Activated naive CD4-positive, alpha-beta T cell treated with Interleukin-2 at 50 U/mL for 16 hours (primary cell): ENCODE measurements around the gene SEC16A.

ENCODE experiments used
- DNase-seq: peaks from one replicate; pipeline ENCODE4 v3.0.0-alpha.2; 2020

Gene SEC16A

DNA sequence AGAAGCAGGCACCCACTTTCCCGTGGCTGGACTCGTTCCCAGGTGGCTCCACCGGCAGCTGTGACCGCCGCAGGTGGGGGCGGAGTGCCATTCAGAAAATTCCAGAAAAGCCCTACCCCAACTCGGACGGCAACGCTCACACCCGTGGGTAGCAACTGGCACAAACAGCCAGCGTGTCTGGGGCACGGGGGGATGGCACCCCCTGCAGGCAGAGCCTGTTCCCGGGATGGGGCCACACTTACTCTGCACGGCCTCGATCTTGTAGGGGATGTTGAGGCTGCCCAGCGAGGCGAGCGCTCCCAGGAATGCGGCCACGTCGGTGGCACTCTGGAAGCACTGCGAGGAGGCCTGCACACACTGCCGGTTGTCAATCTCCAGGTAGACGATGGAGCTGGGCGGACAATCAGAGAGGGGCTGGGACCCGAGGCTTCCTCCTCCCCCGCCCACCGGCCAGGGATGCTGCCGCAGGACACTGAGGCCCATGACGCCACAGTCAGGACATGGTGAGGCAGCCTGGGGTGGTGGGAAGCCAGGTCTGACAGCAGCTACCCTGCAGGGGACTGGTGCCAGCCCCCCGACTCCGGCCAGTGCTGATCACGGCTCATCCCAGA, 20.2 kb upstream of the SEC16A start:
- no peak for DNase-seq

DNA sequence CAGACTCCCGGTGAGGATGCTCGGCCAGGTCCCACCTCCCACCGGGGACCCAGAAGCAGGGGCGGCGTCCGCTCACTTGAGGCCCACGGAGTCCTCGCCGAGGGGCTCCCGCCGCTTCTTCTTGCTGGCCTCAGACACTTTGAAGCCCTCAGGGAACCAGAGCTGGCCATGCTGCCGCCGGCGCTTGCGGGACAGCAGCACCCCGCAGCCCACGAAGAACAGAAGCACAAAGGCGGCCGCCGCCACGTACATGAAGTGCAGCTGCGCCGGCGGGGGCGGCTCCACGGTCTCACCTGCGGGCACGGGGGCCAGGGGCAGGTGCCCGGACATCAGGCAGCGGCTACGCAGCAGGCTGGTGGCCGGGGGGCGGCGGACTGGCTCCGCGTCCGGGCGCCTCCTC, 19.4 kb upstream of the SEC16A start:
- no peak for DNase-seq

DNA sequence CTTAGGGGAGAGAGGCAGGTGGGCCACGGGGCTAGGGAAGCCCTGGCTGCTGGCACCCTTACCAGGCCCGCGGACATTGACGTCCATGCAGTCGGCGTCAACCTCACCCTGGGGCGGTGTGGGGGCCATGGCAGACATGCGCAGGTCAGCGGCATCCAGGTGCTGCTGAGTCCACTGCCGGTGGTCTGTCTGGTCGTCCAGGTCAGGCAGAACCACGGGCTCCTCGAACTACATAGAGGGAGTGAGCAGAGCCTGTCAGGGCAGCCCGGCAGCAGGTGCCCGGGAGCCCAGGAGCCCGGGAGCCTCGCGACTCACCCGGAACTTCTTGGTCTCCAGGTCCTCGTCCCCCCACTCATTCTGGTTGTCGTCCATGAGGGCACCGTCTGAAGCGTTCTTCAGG, 18.8 kb upstream of the SEC16A start:
- no peak for DNase-seq

DNA sequence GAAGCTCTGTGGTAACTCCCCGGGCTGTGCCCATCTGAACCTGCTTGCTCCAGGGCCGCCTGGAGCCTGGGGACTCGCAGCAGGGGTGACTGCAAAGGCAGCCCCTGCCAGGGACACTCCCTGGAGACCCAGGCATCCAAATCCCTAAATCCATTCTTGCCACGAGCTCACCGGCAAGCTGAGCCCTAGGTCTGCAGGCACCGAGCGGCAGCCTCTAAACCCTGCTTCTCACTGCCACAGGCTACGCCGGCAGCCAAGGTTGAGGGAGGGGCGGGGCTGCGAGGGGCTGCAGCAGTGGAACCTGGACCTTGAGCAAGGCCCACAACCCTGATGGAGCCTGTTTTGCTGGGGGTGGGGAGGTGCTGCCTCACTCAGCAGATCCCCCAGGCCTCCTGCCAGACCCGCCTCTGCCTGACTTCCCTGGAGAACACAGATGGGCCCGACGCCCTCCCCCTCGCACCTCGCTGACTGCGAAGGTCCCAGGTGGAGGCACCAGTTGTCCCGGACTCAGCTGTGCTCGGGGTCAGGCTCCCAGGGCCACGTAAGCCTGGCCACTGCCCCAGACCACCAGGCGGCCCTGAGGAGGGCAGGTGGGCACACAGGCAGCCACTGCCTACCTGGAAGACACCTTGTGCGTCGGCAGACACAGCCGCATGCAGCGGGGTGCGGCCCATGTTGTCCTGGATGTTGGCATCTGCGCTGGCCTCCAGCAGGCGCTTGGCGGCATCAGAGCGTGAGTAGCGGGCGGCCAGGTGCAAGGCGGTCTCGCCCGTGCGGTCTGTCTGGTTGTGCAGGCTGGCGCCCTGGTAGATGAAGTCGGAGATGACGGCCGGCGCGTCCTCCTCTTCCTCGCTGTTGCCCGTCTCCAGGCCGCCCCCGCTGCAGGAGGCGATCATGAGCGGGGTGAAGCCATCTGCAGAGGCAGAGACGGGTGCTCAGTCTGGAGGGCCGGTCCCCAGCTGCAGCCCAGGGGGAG, 17.4 kb upstream of the SEC16A start:
- no peak for DNase-seq

DNA sequence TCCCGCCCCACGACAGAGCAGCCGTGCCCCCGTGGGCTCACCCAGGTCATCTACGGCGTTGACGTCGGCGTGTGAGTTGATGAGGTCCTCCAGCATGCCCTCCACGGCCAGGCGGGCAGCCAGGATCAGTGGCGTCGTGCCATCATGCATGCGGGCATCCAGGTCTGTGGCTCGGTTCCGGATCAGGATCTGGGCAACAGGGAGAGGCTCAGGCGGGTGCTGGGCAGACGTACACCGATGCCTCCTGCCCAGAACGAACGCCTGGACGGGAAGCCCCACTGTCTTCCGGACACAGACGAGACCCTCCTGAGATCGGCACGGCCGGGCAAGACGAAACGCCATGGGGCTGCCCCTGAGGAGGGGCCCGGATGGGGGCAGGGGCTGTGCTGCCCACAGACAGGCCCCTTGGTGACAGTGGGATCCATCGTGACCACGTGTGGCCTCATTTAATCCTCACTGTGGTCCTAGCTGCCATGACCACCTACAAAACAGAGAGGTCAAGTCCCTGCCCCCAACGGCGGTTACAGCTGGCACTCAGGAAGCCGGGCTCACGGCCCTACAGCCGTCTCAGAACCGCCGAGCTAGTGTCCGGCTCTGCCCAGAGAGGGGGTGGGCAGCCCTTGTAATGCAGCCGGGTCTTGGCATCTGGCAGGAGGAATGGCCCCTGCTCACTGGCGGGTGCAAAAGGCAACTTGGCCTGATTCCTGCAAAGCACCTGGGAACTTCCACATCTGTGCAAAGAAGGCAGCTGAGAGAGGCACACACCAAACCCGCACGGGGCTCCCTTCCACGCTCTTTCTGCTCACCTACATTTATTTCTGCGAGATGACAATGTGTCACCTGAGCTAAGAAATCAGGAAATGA, 16.5 kb upstream of the SEC16A start:
- no peak for DNase-seq

DNA sequence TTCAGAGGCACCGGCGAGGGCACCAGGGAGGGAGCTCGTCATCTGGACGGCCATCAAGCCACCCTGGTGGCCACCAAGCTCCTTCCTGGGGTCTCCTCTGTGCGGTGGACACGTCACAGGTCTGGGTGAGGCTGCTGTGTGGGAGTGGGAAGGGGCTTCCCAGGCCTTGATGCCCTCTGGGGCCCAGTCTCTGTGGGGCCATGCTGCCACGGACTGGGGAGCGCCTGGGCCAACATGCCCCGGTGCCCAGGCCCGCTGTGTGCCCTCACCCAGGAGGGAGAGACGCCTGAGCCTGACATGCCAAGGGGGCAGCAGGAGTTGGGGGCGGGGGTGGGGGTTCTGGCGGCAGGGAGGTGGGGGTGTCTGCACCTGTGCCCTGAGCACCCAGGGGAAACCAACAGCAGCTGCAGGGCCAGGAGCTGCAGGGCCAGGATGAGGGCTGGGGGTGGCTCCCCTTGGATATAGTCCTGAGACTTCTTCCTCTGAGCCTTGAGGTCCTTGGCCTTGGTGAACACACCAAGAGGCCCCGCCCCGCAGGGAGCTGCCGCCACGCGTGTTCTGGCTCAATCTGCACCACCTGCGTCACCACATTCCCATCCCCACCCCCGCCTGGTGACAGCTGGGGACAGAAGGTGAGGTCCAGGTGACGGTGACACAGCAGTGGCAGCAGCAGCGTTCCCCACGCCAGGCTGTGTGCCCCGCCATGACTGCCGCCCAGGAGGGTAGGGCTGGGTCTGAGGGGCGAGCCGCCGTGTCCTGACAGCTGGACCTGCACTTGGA, 15.3 kb upstream of the SEC16A start:
- no peak for DNase-seq

DNA sequence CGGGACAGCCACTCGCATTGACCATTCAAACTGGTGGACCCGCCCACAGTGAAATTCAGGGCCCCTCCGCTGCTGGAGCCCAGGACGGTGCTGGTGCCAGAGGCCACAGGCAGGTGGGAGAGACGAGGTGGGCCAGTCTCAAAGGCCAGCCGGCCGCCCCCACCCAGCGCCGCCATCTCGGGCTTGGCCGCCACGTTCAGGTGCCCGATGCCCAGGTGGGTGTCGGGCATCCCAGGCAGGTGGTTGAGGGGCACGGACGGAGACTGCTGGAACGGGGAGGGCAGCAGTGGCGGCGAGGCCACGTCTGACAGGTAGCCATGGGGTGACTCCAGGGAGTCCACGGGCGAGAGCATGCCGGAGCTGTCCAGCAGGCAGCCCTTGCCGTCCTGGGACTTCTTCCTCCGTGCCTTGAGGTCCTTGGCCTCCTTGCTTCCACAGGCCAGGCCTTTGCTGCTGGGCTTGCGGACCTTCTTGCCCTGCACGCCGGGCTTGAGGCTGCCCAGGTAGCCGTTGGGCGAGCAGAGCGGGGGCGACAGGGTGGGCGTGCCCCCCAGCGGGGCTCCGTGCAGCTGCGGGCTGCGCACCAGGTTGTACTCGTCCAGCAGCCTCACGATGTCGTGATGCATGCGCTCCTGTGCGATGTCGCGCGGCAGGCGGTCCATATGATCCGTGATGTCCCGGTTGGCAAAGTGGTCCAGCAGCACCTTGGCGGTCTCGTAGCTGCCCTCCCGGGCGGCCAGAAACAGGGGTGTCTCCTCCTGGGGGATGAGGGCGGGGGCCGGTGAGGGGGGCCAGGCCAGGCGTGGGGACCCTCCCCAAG, 14.2 kb upstream of the SEC16A start:
- no peak for DNase-seq

DNA sequence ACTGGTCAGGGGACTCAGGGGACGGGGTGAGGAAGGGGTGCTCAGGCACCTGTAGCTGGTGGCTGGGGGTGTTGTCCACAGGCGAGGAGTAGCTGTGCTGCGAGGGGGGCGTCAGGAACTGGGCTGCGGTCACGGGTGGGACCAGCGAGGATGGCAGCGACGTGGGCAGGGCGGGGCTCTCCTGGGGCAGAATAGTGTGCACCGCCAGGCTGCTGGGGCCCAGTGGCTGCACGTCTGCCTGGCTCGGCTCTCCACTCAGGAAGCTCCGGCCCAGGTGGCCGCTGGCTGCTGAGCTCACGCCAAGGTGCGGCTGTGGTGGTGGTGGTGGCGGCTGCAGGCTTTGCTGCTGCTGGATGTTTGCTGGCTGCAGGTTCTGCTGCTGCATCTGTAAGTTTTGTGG, 13.3 kb upstream of the SEC16A start:
- DNase-seq = no peak

DNA sequence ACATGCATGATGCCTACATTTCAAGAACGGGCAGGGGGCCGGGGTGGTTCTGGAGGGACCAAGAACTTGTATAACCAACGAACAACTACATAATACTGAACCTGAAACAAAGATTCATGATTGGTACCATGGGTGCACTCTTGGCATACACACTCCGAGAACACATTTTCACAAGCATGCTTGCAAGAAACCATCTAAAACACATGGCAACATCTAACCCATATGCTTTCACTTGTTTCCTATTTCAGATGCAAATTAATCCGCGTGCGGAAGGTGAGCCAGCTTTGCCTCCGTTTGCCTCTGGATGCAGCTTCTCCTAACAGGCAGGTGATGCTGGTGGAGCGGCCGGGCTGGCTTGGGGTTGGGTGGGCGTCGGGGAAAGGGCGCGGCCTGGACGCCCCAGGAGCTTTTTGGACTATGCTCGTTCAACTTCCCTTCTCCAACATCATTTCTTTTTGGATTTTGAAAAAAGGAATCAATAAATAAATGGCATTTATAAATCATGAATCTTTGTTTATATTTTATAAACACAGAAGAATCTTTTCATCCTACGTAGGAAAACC, 12.5 kb upstream of the SEC16A start:
- DNase-seq = no peak

DNA sequence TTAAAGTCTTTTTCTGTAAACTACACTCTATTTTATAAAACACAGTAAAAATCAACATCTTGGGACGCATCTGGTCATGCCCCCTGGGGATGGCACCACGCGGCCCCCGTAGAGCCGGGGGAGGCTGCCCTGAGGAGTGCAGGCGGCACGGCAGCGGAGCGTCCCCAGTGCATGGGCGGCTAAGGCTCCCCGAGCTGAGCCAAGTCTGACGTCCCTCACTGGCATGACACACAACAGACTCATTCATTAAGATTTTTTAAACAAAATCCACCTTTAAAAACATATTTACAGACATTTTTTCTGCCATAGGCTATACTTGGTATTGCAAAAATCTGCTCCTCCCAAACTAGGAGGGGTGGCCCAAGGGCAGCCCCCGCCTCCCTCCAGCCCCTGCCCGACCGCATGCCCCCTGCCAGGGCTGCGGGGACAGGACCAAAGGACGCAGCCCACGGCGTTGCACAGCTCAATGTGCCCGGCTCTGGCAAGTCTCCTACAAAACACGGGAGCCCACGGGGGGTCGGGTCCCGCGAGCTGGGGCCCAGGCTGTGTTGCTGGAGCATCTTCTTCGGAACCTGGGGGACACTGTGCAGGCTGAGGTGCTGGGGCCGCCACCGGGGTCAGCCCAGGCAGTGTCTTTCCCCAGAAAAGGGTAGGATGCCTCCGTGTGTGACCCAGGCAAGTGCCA, 11.8 kb upstream of the SEC16A start:
- no peak for DNase-seq

DNA sequence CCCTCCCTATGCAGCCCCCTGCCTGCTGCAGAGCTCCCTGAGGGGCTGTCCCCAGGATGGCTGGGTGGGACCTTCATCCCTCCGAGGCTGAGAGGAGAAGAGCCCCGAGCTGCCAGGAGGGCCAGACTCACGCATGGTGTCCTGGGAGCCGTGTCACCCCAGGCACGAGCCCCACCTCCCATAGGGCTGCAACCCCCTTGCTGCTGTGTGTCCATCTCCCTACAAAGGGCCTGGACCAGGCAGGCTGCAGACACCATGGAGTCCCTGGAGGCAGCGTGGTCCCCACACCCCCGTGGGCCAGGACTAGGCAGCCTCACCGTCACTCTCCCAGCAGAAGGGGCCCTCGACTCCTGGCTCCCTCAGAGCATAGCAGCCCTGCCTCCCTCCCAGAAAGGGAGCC, 11.2 kb upstream of the SEC16A start:
- DNase-seq = no peak

DNA sequence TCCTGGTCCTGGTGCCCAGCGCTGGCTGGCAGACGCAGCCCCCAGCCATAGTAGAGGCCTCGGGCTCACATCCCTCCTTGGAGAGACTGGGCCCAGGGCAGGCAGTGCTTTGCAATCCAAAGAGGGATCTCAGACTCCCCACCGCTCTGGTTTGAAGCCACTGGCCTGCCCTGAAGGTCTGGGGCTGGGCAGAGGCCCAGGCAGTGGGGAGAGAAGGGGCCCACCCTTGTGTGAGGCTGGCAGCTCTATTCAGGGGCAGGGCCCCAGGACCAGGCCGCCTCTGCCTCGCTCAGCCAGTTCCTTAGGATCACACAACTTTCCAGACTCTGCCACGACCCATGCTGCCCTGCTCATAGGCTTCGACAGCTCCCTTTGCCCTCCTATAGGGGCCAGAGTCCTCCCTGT, 10.7 kb upstream of the SEC16A start:
- DNase-seq = no peak

DNA sequence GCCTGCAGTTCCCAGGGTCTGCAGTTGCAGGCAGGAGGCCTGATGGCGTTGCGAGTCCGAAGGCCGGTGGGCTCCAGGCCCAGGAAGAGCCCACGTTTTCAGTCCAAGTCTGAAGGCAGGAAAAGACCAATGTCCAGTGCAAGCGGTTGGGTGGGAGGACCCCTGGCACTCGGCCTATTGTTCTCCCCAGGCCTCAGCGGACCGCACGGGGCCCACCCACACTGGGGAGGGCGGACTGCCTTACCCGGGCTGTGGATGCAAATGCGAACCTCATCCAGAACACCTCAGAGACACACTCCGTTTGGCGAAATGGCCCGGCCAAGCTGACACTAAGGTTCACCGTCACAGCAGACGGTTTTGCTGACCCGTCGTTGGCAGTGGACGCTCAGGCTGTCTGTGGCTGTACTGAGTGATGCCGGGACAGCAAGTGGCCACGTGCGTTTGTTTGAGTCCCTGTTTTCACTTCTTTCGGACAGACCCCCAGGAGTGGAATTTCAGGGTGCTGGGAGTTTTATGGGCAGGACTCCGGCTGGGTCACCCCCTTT, 10.2 kb upstream of the SEC16A start:
- DNase-seq = no peak

DNA sequence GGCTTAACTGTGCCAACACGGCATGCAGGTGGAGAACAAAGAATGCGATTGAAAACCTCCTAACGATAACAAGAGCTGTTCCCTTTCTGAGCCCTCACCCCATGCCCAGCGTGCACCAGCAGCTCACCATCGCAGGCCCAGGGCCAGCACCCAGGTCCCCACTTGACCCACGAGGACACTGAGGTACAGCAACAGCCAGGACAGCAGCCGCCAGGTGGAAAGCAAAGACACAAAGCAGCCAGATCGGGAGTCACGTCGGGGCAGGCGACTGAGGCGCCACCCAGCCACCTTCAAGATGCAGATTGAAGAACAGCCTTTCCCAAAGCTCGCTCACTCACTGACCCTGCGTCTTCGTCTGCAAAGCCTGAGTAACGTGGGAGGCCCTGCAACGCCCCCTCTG, 6.9 kb upstream of the SEC16A start:
- no peak for DNase-seq

DNA sequence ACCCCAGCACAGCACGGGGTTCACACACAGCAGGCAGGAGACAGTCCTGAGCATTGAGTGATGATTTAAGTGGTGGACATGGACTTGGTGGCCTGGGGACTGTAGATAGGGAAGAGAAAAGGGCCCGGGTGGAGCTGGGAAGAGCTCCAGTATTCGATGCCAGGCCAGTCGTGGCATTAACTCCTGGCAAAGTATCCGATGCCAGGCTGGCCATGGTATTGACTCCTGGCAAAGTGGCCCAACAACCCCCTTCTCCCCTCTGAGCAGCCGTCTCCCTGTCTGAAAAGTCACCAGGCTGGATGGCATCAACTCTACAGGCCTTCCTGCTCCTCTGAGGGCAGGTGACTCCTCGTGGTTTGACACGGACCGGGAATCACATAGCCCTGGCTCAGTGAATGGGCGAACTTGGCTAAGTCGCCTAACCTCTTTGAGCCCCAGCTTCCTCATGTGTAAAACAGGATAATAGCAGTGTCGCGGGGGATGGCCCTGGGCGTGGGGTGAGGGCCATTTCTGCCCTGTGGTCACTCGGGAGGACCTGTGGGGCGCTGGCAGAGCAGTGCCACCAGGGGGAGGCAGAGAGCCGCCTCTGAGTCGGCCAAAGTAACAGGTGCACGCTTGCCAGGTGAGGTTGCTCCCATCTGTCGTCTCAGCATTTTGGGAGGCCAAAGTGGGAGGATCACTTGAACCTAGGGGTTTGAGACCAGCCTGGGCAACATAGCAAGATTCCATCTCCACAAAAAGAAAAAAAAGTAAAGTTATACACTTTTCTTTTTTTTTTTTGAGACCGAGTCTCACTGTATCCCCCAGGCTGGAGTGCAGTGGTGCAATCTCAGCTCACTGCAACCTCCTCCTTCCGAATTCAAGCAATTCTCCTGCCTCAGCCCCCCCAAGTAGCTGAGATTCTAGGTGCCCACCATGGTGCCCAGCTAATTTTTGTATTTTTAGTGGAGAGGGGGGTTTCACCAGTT, 5.7 kb upstream of the SEC16A start:
- peak; percentile 77 for DNase-seq

DNA sequence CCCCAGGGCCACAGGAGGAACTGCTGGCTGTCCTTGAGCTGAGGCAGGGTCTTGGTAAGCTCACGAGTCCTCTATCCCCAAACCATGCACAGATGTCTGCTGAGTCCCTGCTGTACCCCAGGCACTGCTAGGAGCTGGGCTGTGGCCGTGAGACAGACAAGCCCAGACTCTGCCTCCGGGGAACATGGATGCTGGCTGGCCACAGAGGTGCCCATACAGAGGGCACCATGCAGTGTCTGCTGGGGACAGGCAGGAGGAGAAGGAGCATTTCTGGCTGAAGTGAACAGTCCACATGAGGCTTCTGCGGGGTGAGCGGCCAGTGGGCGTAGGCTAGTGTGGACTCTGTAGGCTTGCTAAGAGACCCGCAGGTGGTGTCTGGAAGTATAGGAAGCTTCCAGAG, 4.8 kb upstream of the SEC16A start:
- DNase-seq = no peak

DNA sequence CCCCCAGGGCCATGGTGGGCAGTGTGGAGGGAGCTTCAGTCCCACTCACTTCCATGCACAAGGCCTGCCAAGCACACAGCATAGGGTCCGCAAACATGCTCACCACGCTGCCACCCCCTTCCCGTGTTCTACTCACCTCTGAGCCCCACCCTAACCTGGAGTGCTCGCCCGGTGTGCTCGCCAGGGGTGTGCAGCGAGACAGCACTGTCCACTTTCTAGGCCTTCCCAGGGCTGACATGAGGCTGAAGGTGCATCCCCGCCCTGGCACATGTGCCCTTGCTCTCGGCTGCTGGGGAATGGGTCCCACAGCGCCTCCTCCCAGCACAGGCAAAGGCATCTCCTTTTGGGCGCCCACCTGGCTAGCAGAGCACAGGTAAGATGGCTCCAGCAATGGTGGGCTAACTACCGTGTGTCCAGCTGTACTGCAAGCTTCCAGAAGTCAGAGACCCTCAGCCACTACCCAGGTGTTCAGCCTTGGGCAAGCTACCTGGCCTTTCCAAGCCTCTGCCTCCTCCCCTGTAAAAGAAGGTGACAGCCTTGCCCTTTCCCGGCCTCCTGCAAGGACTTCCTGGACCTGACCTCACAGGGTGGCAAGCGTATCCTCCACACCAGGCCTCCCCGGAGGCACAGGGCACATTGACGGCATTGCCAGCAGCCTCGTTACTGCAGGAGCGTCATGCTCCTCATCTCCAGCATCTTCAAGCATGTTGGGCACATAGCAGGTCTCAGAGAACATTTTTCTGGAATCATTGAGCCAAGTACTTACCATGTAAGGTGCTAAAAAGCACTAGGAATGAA, 4.2 kb upstream of the SEC16A start:
- DNase-seq = no peak

DNA sequence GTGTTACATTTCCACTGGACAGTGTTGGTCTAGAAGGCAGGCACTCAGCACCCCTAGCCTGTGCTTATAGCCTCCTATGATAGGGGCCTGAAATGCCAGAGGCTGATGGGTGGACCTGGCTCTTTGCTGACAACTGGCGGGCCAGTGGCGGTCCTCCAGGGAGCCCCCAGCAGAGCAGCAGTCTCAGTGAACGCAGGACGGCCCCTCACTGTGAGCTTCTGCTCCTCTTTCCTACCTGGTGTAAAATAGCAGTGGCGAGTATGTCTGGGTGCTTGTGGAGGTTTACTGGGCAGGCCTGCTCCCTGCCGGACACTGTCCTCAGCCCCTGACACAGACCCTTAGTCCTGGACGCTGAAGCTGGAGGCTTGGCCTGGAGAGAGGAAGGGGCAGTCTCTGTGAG, 3.3 kb upstream of the SEC16A start:
- no peak for DNase-seq
